GM13977 (cell line): Measurements from ENCODE around the gene TOMM20.

ENCODE experiments used
- DNase-seq: peaks from one replicate; pipeline ENCODE4 v3.0.0; 2012; ENCODE audit warnings: low spot score
- in situ Hi-C: fragments of 300-500 bp; cut with MboI; formaldehyde crosslinking; loops from one replicate; pipeline ENCODE4 v1.12.0; 2022; ENCODE audit warnings: low sequenced_read_pairs, low pct_unique_long_range_greater_than_20kb, mixed read lengths, inconsistent platforms; ENCODE audit not compliant: unreplicated experiment
- TF ChIP-seq, protein P1 (sequence below): IDR thresholded peaks from 2 replicates; pipeline ENCODE4 v1.5.1; 2012; ENCODE audit warnings: mild to moderate bottlenecking, control low read depth; ENCODE audit not compliant: insufficient read depth; ENCODE audit errors: extremely low read depth, missing control alignments

The TOMM20 gene

GRCh38 chr1:235063068-235063765 lies 65.4 kb downstream of the TOMM20 start:
- TF ChIP-seq, protein P1, sequence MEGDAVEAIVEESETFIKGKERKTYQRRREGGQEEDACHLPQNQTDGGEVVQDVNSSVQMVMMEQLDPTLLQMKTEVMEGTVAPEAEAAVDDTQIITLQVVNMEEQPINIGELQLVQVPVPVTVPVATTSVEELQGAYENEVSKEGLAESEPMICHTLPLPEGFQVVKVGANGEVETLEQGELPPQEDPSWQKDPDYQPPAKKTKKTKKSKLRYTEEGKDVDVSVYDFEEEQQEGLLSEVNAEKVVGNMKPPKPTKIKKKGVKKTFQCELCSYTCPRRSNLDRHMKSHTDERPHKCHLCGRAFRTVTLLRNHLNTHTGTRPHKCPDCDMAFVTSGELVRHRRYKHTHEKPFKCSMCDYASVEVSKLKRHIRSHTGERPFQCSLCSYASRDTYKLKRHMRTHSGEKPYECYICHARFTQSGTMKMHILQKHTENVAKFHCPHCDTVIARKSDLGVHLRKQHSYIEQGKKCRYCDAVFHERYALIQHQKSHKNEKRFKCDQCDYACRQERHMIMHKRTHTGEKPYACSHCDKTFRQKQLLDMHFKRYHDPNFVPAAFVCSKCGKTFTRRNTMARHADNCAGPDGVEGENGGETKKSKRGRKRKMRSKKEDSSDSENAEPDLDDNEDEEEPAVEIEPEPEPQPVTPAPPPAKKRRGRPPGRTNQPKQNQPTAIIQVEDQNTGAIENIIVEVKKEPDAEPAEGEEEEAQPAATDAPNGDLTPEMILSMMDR = no peak
- in situ Hi-C loops = no loop called here
- no peak for DNase-seq

DNA sequence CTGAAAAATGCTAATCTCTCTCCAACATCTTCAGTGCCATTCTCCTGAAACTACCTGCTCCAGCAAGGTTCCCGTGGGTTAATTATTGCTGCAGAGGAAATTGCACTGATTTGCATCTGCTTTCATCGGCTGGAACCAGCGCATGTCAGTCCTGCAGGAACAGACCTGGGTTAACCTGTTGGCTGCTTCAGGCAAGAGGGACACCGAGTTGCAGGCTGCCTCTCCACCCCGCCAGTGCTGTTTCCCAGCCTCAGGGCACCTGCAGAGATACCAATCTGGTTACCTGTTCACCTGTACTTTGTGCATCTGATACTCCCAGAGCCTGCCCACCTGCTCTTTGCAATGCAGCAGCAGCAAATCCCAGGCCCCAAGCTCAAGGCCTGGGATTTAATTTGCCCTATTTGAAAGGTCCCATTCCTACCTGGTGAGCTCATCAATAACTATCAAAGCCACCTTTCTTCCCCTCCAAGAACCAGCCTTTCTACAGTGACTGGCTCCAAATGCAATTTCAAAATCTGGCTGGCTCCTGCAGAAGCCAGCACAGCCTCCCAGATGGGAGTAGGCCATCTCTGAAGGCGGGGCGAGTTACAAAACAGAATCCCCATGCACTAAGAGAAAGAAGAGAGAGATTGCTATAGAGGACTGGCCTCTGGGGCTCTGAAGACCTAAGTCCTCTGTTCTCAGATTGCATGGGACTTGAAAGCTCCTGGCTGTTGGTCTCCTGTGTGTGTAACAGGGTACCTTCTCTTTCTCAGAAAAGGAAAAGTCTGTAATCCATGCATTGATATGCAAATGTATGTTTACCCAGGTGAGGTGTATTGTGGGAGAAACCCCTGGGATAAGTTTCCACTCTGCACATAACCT lies 67.8 kb downstream of the TOMM20 start:
- in situ Hi-C loops = no loop called here
- no peak for DNase-seq

More for the DNA sequence above, 67.8 kb downstream of the TOMM20 start:
- TF ChIP-seq, protein P1 = no peak
